ENCODE measurements around the gene TIMD4.
"Not testable (repeated sequence)": the region's sequence is repeated elsewhere in the genome, so short reads cannot be mapped to it uniquely, and the experiment has no call there.

The TIMD4 gene

GRCh38 chr5:156963125-156963524, at the start of gene TIMD4:
TIMD4 (minus strand) TSS chr5:156963226; CDS start chr5:156963198, 28 bp downstream.
- no peak for DNase-seq

GRCh38 chr5:157006262-157006661, 43.2 kb upstream of the TIMD4 start:
- no peak for DNase-seq

- DNase-seq = no peak
These were observed 42.0 kb upstream of the TIMD4 start for GRCh38 chr5:157004893-157005551.

GRCh38 chr5:156991714-156992113, 28.7 kb upstream of the TIMD4 start:
- DNase-seq = no peak

GRCh38 chr5:156984064-156984463, 21.0 kb upstream of the TIMD4 start:
- no peak for DNase-seq

- DNase-seq = no peak
These were observed 18.5 kb upstream of the TIMD4 start for GRCh38 chr5:156981481-156981880.

GRCh38 chr5:156974328-156974727, 11.3 kb upstream of the TIMD4 start:
- no peak for DNase-seq

GRCh38 chr5:156971848-156972525, 9.0 kb upstream of the TIMD4 start:
- DNase-seq = no peak

GRCh38 chr5:156971415-156971814, 8.4 kb upstream of the TIMD4 start:
- DNase-seq = no peak

- not testable (repeated sequence) for DNase-seq
These were observed 4.4 kb upstream of the TIMD4 start for GRCh38 chr5:156967386-156967785.

GRCh38 chr5:156956321-156956720, 6.7 kb downstream of the TIMD4 start:
- no peak for DNase-seq

GRCh38 chr5:156951359-156951758, 11.7 kb downstream of the TIMD4 start:
- DNase-seq = no peak

GRCh38 chr5:156950716-156951115, 12.3 kb downstream of the TIMD4 start:
- DNase-seq = no peak

GRCh38 chr5:156949424-156949823, 13.6 kb downstream of the TIMD4 start:
- no peak for DNase-seq

- DNase-seq = no peak
These were observed 15.1 kb downstream of the TIMD4 start for GRCh38 chr5:156947925-156948324.

- no peak for DNase-seq
These were observed 21.0 kb downstream of the TIMD4 start for GRCh38 chr5:156942064-156942463.

- DNase-seq = not testable (repeated sequence)
These were observed 22.6 kb downstream of the TIMD4 start for GRCh38 chr5:156940462-156940861.

- no peak for DNase-seq
These were observed 26.1 kb downstream of the TIMD4 start for GRCh38 chr5:156936972-156937371.

- peak; percentile 38 for DNase-seq
These were observed 28.4 kb downstream of the TIMD4 start for GRCh38 chr5:156934450-156935211.

GRCh38 chr5:156929366-156929948, 33.6 kb downstream of the TIMD4 start:
- DNase-seq = no peak

GRCh38 chr5:156927545-156927944, 35.5 kb downstream of the TIMD4 start:
- no peak for DNase-seq

- DNase-seq = not testable (repeated sequence)
These were observed 37.3 kb downstream of the TIMD4 start for GRCh38 chr5:156925767-156926166.

GRCh38 chr5:156922207-156922792, 40.7 kb downstream of the TIMD4 start:
- no peak for DNase-seq
